Activated gamma-delta T cell treated with anti-CD3 and anti-CD28 coated beads, Interleukin-2, amount 50 U/mL, for 16 hours (primary cell): Measurements from ENCODE around the gene PAM16.
"Not testable (repeated sequence)": the region's sequence is repeated elsewhere in the genome, so short reads cannot be mapped to it uniquely, and the experiment has no call there.

ENCODE experiments used
- DNase-seq: peaks from one replicate; pipeline ENCODE4 v3.0.0-alpha.2; 2020; ENCODE audit warnings: low read depth

PAM16 gene

DNA sequence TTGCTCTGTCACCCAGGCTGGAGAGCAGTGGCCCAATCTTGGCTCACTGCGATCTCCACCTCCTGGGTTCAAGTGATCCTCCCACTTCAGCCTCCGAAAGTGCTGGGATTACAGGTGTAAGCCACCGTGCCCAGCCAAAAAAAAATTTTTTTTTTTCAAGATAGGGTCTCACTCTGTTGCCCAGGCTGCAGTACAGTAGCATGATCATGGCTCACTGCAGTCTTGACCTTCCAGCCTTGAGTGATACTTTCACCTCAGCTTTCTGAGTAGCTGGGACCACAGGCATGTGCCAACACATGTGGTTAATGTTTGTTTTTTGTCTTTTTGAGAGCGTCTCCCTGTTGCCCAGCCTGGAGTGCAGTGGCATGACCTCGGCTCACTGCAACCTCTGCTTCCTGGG is 1.7 kb upstream of the PAM16 start:
- no peak for DNase-seq

DNA sequence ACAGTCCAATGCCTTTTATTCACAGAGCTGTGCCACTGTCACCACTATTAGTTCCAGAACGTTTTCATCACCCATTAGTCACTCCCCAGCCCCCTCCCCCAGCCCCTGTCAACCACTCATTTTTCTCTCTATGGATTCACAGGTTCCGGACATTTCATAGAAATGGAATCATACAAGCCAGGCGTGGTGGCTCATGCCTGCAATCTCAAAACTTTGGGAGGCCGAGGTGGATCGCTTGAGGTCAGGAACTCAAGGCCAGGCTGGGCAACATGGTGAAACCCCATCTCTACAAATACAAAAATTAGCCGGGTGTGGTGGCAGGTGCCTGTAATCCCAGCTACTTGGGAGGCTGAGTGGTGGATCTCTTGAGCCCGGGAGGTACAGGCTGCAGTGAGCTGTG is 759 bp upstream of the PAM16 start:
- no peak for DNase-seq

DNA sequence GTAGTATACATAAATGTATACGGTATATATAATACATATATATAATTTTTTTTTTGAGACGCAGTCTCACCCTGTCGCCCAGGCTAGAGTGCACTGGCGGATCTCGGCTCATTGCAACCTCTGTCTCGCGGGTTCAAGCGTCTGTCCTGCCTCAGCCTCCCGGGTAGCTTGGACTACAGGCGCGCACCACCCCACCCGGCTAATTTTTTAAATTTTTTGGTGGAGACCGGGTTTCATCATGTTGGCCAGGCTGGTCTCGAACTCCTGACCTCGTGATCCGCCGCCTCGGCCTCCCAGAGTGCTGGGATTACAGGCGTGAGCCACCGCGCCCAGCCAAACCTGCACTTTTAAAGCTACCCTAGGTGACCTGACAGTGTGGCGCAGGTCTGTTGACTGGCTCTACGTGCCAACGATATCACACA is 745 bp downstream of the PAM16 start:
- no peak for DNase-seq

DNA sequence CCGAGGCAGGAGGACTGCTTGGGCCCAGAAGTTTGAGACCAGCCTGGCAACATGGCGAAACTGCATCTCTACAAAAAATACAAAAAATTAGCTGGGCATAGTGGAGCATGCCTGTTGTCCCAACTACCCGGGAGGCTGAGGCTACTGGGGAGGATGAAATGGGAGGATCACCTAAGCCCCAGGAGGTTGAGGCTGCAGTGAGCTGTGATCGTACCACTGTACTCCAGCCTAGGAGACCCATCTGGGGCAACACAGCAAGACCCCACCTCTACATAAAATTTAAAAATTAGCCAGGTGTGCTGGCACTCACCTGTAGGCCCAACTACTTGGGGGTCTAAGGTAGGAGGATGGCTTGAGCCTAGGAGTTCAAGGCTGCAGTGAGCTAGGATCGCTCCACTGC is 1.8 kb downstream of the PAM16 start:
- DNase-seq: no peak

DNA sequence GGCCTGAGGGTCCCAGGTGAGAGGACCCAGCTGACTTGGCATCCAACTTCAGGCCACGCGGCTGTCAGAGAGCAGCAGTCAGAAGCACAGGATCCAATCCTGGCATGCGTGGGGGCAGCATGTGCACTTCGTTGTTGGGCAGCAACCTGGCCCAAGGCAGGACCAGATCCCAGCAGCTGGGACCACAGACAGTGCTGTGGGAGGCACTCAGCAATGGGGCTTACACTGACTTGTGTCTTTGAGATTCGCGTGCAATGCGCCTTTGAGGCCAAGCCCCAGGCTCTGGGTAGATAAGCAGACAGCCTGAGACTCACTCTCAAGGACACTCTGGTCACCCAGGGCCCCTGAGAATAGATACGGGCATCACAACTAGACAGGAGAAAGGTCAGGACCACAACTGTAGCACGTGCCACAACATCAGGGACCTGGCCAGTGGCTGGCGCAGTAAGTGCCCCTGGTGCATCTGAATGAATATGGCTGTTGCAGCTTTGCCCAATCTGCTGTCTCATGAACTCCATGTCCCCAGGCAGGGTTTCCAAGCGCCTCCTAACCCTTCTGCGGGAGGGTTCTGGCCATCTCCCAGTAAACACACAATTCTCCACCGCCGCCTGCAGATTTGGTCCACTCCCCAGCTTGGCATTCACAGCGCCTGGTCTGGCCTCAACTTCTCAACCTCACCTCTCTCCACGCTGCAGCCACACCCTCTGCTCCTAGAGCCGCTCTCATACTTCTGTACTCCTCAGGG is 3.2 kb downstream of the PAM16 start:
- no peak for DNase-seq

DNA sequence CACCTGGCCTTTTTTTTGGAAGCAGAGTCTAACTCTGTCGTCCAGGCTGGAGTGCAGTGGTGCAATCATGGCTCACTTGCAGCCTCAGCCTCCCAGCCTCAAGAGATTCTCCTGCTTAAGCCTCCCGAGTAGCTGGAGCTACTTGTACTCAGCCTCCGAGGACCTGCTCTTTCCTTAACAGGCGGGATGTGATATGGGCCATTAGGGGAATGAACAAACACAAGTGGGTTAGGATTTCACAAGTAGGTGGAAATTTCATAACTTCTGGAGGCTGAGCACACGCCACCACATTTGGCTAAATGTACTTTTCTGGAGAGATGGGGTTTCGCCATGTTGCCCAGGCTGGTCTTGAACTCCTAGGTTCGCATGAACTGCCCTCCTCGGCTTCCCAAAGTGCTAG is 4.1 kb downstream of the PAM16 start:
- no peak for DNase-seq

DNA sequence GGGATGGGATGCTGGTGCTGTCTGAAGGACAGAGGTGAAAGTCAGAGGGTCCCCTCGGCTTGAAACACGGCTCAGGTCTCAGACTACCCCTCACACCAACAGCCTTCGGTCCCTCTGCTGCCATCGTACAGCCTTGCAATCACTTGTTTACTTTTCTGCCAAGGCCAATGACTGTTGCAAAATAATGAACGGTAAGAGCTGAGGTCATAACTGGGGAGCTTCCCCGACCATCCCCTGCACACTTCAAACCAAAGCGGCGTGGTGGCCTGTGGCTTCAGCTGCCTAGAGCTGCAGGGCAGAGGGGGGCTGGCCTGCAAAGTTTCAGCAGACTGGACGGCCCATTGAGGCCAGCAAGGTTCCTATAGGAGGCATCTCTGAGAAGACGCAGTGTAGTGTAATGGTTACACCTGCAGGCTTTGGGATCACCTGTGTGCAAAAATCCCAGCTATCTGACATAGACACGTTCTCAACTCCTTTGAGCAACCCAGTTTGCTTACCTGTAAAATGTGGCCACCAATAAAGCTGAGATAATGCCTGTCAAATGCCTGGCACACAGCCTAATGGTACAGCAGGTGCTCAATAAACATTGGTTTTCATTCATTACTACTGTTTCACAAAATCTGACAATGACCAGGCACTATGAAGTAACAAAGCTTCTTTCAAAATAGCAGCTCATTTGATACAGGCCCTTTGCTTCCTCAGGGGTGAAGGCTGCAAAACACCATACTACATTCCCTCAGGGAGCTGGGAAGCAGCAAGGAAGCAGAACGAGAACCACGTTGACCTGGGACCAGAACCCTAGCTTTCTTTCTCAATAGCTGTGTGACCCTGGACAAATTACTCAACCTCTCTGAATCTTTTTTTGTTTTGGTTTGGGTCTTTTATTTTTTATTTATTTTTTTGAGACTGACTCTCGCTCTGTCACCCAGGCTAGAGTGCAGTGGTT is 5.0 kb downstream of the PAM16 start:
- DNase-seq: no peak

DNA sequence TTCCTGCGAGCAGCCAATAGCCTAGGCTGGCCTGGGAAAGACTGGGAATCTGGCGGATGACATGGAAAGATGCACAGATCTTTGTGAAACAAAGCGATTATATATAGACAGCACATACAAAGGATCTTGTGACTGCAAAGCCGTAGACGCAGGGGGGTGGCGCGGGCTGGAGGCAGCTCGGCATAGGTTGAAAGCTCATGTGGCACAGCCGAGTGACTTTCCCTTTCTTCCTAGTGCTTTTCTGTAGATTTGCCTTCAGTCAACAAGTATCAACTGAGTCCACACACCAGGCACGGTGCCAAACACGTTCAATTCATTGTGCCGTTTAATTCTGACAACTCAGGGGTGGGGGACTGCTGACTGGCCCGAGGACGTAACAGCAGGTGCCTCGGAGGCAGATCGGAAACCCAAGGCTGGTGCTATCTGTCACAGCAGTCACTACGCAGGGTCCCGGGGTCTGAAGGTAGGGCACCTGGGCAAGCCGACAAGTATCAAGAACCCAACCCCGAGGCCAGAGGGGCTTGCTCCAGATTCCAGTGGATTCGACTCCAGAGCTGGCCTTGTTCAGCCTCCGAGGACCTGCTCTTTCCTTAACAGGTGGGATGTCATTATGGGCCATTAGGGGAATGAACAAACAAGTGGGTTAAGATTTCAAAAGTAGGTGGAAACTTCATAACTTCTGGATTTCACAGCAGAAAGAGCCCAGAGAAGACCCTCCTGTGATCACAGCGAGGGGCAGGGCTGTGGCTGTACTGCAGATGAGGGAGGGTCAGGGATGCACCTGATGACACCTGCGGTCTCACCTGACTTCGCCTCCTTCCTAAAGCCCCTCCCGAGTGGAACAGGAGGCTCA is 5.9 kb downstream of the PAM16 start:
- DNase-seq: no peak

DNA sequence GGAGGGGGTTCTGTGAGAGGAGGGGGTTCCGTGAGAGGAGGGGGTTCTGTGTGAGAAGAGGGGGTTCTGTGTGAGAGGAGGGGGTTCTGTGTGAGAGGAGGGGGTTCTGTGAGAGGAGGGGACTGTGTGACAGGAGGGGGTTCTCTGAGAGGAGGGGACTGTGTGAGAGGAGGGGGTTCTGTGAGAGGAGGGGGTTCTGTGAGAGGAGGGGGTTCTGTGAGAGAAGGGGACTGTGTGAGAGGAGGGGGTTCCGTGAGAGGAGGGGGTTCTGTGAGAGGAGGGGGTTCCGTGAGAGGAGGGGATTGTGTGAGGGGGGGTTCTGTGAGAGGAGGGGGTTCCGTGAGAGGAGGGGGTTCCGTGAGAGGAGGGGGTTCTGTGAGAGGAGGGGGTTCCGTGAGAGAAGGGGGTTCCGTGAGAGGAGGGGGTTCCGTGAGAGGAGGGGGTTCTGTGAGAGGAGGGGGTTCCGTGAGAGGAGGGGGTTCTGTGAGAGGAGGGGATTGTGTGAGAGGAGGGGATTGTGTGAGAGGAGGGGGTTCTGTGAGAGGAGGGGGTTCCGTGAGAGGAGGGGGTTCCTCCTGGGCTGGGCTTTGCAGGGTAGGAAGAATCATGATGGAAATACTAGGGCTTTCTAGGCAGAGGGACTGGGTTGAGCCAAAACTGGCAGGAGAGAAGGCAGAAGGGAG is 6.7 kb downstream of the PAM16 start:
- DNase-seq: not testable (repeated sequence)

DNA sequence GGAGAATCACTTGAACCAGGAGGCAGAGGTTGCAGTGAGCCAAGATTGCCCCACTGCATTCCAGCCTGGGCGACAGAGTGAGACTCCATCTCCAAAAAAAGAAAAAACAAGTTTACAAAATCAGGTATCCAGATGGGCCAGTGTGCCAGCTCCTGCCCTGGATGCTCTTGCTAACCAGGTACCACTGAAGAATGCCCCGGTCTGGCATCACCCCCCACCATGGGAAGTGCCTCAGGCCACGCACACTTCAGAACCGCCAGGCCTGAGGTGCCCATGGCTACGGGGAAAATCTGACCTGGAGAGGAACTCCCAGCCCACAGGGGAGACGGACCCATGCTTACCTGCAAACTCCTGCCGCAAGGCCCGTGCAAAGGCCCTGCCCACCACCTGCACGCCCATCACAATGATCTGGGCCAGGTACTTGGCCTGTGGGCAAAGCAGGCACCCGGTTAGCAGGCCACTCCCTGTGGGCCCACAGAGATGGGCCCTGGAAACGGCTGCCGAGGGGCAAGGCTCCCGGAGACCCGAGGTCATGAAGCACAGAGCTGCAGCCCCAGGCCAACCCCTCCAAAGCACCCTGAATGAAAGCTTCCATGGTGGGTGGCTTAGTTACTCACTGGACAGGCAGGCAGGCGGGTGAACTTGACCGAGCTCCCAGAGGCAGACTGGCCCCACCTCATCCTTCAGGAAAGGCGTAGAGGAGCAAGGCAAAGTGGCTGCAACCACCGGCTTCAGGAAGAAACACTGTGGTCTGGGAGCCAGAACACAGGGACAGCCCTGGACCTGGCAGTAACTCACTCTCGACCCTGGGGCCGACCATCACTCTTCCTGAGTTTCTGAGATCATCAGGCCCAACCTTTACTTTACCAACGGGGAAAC is 8.0 kb downstream of the PAM16 start:
- no peak for DNase-seq

DNA sequence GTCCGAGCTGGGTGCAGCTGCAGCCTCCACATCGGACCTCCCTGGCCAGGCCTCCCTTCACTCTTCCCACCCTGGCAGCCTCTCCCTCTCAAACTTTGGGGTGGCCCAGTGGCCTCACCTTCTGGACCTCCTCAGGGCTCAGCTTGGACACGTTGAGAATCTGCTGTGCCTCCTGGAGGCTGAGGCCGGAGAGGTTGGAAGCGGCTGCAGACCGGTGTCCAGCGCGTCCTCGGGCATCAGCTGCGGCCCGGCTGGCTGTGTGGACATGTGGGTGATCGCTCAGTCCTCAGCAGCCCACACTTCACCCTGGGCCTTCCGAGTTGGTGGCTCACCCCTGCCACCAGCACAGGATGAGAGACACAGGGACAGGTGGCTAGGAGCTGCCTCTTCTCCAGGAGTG is 9.9 kb downstream of the PAM16 start:
- DNase-seq: no peak

DNA sequence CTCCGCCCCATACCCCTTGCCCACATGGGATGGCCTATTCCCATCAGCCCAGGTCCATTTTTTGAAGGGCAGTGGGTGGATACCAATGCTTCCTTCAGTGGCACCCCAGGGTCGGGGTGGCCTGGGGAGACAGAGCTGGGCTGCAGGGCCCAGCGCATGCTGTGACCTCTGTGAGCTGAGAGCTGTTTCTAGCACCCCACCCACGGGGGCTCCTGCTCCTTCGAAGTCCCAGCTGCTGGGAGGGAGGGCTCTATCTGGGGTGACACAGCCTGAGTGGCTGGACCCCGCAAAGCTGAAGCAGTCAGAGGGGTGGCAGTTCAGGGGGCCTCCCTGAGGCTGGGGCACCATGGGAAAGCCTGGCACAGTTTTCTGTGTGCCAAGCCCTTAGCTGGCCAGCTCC is 10.7 kb downstream of the PAM16 start:
- DNase-seq: no peak

DNA sequence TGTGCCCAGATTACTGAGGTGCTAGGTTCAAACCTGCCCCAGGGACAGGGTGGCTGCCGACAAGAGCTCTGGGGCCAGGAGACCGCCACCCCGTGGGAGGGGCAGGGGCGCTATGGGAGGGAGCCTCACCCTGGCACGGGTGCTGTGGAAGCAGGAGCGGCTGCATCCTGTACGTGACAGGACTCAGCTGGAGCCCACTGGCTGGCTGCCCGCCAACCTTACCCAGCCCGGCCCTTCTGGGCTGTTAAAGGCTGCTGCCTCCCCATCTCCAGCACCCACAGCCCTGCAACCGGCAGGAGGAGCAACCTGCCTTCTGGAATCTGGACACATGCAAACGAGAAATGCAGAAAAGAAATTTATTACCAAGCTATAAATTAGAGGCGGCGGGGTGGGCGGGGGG is 11.2 kb downstream of the PAM16 start:
- DNase-seq: no peak

DNA sequence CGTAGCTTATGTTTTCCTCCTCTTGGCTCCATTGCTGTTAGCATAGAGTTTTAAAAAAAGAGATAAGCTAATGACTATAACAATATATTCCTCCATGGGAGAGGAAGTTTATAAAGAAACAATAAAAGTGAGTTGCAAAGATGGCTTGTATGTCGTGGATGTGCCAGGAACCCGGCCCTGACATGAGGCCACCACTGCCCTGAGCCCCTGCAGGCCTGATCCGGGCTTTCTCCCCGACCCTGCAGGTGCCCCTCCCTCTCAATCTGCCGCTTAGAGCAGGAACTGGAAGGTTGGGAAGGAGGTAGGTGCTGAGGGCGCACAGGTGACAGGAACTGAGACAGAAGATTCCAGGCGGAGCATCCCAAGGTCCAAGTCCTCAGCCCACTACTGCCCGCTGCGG is 11.7 kb downstream of the PAM16 start:
- DNase-seq: no peak

DNA sequence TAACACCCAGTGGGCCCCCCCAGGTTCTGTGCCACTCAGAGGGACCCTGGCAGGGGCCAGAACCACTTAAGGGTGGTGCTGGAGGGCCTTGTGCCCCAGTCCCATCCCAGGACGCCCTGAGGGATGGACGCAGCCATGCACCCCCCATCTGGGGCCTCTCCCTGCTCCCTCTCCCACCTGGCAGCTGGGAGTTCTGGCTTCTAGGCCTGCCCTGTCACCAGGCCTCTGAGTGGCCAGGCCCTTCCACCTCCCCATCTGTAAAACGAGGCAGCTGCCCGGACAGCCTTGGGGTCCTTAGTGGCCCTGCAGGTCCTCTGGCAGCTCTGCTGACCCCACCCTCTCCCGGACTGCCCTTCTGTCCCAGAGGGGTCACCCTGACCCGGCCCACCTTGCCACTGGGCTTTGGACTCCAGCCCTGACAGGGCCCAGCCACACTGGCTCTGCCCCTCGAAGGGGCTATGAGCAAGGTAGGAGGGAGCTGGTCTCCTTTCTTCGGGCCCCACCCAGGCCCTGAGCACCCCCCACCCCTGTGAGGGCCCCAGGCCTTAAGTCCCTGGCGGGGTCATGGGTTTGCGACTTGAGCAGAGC is 12.3 kb downstream of the PAM16 start:
- no peak for DNase-seq

DNA sequence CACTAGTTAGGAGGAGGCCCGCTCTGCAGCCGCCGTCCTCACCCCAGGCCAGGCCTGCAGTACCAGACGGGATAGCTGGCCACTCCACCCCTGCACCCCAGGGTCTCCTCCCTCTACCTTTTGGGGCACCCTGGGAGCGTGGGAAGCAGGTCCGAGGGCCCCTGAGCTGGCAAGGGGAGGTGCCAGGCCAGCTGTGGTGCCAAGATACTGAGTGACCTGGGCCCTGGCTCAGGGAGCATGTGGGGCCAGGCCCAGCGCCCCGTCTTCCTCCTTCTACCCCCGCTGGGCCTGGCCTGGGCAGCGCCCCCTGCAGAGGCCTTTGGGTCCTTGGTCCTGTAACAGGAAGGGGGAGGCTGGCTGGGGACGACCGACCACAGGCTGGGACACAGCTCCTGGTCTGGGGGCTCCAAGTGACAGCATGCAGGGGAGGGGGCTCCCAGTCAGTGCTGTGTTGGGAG is 13.0 kb downstream of the PAM16 start:
- DNase-seq: no peak

DNA sequence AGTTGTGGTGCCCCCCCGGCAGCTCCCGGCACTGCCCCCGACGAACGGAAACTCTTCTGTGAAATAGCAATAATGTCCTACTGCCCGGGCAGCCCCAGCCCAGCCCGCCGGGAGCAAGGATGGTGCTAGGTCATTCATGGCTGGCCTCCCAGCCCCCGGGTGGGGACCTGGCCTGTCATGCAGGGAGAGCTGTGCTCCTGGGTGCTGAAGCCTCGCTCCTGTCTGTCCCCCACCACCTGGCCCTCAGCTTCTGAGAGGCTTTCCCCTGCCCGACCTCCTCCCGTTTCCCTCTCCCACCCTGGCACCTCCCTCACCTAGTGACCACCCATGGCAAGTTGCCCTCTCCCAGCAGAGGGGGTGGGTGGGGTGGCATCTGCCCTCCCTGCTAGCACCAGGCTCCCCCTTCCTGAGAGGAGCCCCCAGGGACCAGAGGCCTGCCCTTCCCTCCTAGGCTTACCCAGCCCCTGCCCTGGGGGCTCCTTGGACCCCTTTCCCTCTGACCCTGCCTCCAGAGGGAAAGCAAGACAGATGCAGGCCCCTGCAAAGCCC is 13.5 kb downstream of the PAM16 start:
- no peak for DNase-seq

DNA sequence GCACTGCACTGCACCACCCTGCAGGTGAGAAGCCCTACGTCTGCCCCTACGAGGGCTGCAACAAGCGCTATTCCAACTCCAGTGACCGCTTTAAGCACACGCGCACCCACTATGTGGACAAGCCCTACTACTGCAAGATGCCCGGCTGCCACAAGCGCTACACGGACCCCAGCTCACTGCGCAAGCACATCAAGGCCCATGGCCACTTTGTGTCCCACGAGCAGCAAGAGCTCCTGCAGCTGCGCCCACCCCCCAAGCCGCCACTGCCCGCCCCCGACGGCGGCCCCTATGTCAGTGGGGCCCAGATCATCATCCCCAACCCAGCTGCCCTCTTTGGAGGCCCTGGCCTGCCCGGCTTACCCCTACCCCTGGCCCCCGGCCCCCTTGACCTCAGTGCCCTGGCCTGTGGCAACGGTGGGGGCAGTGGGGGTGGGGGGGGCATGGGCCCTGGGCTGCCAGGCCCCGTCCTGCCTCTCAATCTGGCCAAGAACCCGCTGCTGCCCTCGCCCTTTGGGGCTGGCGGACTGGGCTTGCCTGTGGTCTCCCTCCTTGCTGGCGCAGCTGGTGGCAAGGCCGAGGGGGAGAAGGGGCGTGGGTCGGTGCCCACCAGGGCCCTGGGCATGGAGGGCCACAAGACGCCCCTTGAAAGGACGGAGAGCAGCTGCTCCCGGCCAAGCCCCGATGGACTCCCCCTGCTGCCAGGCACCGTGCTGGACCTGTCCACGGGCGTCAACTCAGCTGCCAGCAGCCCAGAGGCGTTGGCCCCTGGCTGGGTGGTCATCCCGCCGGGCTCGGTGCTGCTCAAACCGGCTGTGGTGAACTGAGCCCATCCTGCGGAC is 14.2 kb downstream of the PAM16 start:
- no peak for DNase-seq
